SHP77 treated with DMSO at 0.1 percent for 48 hours (cell line): ENCODE measurements around the gene EML1.
"Not testable (repeated sequence)": the region's sequence is repeated elsewhere in the genome, so short reads cannot be mapped to it uniquely, and the experiment has no call there.

ENCODE experiments used
- DNase-seq: peaks from one replicate; lab custom pipeline; 2025; lab: John Stamatoyannopoulos, UW

Gene EML1

DNA sequence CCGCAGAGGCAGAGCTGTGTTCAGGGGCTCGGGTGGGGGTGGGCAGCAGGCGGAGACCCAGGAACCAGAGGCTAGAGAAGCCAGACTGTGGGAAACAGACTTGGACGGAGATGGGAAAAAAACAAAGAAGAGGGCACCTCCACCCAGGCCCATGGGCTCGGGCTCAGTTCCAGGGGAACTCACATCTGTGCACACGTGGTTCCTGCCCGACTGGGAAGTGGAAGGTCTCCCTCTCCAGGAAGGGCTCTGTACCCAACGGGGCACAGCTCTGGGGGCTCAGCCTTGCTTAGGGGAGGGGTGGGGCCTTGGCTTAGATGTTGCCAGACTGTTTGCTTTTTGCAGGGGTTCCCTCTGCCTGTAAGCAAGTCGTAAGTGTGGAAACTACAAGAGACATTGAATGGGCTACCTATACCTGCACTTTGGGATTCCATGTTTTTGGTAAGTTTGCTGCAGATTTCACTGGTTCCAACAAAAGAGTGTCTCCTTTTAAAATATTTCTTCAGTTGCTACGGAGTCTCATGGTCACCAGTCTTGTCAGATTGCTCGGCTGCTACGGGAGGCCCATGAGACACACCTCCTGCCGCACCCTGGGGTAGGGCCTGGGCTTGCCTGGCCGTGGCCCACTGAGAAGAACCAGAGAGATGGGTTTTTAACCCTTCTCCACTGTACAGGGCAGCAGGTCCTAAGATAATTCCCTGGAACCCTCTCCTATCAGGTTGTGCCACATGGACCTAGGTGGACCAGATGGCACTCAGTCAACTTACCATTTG is 144.4 kb downstream of the EML1 start:
- no peak for DNase-seq

GRCh38 chr14:99938376-99938775 is 145.2 kb downstream of the EML1 start:
- no peak for DNase-seq

- DNase-seq = no peak
Measured at GRCh38 chr14:99938896-99939295, 145.7 kb downstream of the EML1 start.

DNA sequence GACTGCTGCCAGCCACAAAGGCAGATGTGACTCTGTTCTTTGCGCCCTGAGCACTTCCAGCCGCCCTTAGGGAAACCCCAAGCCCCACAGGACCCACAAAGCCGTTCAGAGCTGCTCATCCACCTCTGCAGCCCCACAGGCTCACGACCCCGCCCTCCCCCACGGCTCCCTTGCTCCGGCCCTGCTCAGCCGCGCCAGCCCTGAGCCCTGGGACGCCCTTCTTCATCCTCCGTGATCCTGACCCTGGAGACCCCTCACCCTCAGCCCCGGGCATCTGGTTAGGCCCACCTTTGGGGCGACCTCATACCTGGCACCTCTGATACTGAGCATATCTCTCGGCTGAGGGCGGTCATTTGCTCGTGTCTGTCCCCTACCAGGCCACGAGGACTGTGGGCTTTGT is 146.2 kb downstream of the EML1 start:
- DNase-seq = no peak

DNA sequence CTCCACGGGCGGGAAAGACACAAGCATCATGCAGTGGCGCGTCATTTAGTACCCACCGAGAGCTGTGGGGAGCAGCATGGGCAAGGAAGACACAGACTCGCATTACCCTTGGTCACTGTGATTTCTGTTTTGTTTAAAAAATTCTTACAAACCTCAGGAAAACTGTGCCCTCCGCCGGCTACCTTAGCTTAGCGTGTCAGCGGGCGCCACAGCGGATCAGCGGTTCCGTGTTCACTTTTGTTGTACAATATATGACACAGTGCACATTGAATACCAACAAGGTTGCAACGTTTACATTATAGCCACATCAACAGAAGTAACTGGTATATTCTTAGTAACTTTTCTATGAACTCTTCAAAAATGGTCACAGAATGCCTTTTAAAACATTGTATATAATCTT is 146.9 kb downstream of the EML1 start:
- no peak for DNase-seq

GRCh38 chr14:99941211-99941610 is 148.0 kb downstream of the EML1 start:
- DNase-seq = no peak

DNA sequence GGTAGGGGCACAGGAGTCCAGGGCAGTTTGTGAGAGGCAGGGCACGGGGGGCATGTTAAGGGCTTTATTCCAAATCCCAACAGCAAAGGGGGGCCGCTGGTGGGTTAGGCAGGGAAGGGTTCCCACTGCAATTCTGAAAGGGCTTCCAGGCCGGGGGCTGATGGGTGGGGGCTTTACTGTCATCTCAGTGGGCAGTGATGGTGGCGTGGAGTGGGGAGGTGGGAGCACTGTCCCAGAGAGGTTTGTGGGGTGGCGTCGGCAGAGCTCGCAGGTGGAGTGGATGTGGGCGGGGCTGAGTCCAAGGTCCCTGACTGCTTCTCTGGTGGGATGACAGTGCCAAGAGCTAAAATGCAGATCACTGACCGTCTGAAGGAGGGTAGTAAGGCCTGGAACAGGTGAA is 150.4 kb downstream of the EML1 start:
- no peak for DNase-seq

- DNase-seq = no peak
Measured at GRCh38 chr14:99944241-99944651, 151.0 kb downstream of the EML1 start.

GRCh38 chr14:99945732-99946651 is 152.8 kb downstream of the EML1 start:
- no peak for DNase-seq

- DNase-seq = no peak
Measured at GRCh38 chr14:99946652-99947489, 153.7 kb downstream of the EML1 start.

DNA sequence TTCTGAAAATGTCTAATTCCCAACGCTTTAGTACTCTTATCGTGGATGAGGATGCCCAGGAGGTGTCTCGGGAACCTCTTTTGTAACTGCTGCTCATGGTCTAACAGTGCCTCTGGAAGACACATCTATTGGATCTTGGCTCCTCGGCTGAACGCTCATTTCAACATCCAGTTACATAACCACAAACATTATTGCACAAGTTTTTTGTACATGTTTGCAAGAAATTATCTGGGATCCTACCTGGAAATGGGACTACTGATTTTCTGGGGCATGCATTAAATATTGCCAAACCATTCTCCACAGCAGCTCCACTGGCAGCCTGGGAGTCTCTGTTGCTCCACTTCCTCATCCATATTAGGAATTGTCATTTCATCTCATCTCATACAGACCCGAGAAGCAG is 154.5 kb downstream of the EML1 start:
- no peak for DNase-seq

- not testable (repeated sequence) for DNase-seq
Measured at GRCh38 chr14:99949011-99949732, 156.0 kb downstream of the EML1 start.

GRCh38 chr14:99950181-99950580 is 157.0 kb downstream of the EML1 start:
- DNase-seq = no peak

DNA sequence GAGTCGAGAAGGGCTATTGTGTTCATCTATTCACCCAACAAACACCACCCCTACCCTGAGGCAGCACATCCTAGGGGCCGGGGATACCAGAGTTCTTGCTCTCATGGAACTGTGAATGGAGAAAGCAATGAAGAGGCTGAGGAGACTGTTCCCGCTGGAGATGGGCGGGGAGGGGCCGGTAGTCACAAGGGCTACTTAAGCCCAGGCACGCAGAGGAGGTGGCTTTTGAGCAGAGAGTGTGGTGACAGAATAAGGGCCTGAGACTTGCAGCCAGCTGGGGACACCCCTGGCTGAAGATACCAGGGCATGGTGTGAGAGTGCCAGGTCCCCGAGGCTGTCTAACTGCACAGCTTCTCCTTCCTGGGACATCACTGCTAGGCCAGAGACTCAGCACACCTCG is 157.9 kb downstream of the EML1 start:
- no peak for DNase-seq

GRCh38 chr14:99952039-99952438 is 158.8 kb downstream of the EML1 start:
- no peak for DNase-seq

DNA sequence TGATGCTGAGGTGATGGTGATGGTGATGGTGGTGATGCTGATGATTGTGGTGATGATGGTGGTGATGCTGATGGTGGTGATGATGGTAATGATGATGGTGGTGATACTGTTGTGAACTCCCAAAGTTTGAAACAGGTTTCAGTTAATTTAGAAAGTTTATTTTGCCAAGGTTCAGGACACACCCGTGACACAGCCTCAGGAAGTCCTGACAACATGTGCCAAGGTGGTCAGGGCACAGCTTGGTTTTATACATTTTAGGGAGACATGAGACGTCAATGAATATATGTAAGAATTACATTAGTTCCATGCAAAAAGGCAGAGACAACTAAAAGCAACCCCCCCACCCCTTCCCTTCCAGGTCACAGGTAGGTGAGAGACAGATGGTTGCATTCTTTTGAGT is 159.2 kb downstream of the EML1 start:
- no peak for DNase-seq

DNA sequence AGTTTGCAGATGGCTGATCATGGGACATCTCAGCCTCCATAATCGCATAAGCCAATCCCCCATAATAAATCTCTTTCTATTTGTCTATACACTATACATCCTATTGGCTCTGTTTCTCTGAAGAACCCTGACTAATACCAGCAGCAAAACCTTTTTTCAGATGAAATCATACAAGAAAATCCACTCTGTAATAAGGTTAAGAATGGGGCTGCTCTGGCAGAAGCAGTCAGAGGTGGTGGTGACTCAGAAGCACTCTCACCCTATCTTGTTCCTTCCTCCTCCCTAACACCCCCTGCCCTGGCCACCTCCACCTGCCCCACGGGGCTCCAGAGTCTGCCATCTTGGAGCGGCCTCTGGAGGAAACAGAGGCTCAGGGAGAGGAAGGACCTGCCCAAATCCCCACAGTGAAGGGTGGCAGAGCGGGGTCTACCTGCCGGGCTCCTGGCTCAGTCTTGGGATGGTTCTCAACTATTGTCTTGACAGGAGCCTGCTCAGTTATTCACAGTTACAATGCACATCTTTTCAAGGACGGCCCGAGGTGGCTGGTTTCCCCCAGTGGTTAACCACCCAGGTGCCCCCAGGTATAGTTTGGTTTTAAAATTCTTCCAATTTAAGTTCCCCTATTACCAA is 162.7 kb downstream of the EML1 start:
- DNase-seq = no peak

DNA sequence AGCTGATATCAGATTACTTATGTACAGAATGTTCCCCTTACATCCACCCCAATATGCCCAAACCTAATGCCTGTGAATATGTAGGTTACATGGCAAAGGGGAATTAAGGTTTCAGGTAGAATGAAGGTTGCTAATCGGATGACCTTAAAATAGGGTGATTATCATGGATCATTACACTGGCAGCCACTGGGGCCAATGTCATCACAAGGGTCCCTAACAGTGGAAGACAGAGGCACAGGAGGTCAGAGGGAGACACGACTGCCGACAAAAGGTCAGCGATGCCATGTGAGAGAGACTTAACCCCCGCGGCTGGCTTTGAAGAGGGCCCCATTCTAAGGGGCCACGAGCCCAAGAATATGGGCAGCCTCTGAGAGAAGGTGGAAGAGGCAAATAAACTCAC is 165.2 kb downstream of the EML1 start:
- DNase-seq = no peak

DNA sequence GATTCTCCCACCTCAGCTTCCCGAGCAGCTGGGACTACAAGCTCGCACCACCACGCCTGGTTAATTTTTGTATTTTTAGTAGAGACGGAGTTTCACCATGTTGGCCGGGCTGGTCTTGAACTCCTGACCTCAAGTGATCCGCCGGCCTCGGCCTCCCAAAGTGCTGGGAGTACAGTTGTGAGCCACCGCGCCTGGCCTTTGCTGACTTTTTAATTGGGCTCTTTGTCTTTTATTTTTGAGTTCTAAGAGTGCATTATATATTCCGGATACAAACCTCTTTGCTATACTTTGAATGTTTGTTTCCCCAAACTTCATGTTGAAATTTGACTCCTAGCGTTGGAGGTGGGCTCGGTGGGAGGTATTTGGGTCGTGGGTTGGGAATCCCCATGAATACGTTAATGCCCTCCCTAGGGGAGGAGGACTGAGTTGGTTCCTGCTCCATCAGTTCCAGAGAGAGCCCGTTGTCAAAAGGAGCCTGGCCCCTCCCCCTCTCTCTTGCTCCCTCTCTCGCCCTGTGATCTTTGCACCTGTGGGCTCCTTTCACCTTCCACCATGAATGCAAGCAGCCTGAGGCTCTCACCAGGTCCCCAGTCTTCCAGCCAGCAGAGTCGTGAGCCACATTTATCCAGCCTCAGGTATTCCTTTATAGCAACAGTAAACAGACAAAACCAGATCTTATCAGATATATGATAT is 168.8 kb downstream of the EML1 start:
- DNase-seq = no peak

DNA sequence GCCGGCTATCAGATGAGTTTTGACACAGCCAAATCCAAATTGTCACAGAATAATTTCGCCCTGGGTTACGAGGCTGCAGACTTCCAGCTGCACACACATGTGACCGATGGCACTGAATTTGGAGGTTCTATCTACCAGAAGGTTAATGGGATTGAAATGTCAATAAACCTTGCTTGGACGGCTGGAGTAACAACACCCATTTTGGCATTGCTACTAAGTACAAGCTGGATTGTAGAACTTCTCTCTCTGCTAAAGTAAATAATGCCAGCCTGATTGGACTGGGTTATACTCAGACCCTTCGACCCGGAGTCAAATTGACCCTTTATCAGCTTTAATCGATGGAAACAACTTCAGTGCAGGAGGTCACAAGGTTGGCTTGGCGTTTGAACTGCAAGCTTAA is 171.8 kb downstream of the EML1 start:
- DNase-seq = no peak
